HEK293 (cell line): Measurements from ENCODE around the gene ELMO1.

Experiments
- CTCF ChIP-seq: fragments of 450-650 bp; formaldehyde crosslinking; IDR thresholded peaks from 2 replicates; pipeline ENCODE4 v1.5.1; 2016; ENCODE audit warnings: missing biosample characterization, missing genetic modification characterization
- SALL2 ChIP-seq: fragments of 450-650 bp; formaldehyde crosslinking; IDR thresholded peaks from 2 replicates; pipeline ENCODE4 v1.5.0; 2017; ENCODE audit warnings: missing biosample characterization, mild to moderate bottlenecking, missing genetic modification characterization, borderline replicate concordance
- ZNF223 ChIP-seq: fragments of 450-650 bp; formaldehyde crosslinking; IDR thresholded peaks from 2 replicates; pipeline ENCODE4 v1.5.1; 2016; ENCODE audit warnings: missing biosample characterization, missing genetic modification characterization
- ZNF530 ChIP-seq: fragments of 450-650 bp; formaldehyde crosslinking; IDR thresholded peaks from 2 replicates; pipeline ENCODE4 v1.5.1; 2016; ENCODE audit warnings: low read depth, missing biosample characterization, missing genetic modification characterization
- ZNF560 ChIP-seq: fragments of 450-650 bp; formaldehyde crosslinking; IDR thresholded peaks from 2 replicates; pipeline ENCODE4 v1.5.1; 2017; ENCODE audit warnings: missing biosample characterization, missing genetic modification characterization, borderline replicate concordance
- ZNF677 ChIP-seq: fragments of 450-650 bp; IDR thresholded peaks from 2 replicates; pipeline ENCODE4 v1.5.0; 2018; ENCODE audit warnings: missing biosample characterization, mild to moderate bottlenecking, missing genetic modification characterization, moderate library complexity

- no peak for TF ChIP-seq CTCF (tag by site-specific recombination)
- TF ChIP-seq ZNF223, result no peak
- TF ChIP-seq SALL2 (tag by site-specific recombination), result no peak
- no peak for TF ChIP-seq ZNF677 (tag by site-specific recombination)
- no peak for TF ChIP-seq ZNF530 (tag by site-specific recombination)
- no peak for TF ChIP-seq ZNF560 (tag by site-specific recombination)
These were observed 43.0 kb downstream of the ELMO1 start for GRCh38 chr7:37405603-37406122.
